Left ventricle myocardium superior (tissue), 1 donor: ENCODE measurements around the gene ZNF583. TPM values are rescaled to one million over a fixed set of nuclear protein-coding genes. Genes with fewer than 3 reads are reported as not detected.

ENCODE experiments used
- ATAC-seq: fragments of 200-7000 bp; cut with Tn5 transposase; one replicate; pipeline ENCODE4 v1.9.1; 2020; ENCODE audit warnings: mild to moderate bottlenecking, moderate library complexity
- DNase-seq: peaks from one replicate; pipeline ENCODE4 v3.0.0-alpha.2; 2020
- intact Hi-C: fragments of 100-400 bp; cut with micrococcal nuclease; formaldehyde crosslinking; loops from one replicate; pipeline ENCODE4 v1.11.0; 2022
- long read RNA-seq: library from polyadenylated mRNA; unstranded; transcript quantifications from one replicate; pipeline ENCODE4 v2.0.0, GENCODE V29; 2021
- total RNA-seq: library from RNA; stranded (reverse); fragmentation: NEBNext Ultra II Directional; extraction: Animal tissue kit (Norgen Biotek cat#: 25700); gene quantifications from one replicate; pipeline ENCODE4 v1.2.1, GENCODE V29; 2021
- donor health status: DM: no; HTN: yes; CAD: no; lungs with severe emphysema.

Gene ZNF583
- total RNA-seq: 5.3 TPM
- long read RNA-seq, full-length matches to known transcripts: 6 of 8 reads
- long read RNA-seq, partial matches to known transcripts: 0 of 8 reads
- long read RNA-seq, other reads (novel, unspliced or antisense): 2 of 8 reads

DNA sequence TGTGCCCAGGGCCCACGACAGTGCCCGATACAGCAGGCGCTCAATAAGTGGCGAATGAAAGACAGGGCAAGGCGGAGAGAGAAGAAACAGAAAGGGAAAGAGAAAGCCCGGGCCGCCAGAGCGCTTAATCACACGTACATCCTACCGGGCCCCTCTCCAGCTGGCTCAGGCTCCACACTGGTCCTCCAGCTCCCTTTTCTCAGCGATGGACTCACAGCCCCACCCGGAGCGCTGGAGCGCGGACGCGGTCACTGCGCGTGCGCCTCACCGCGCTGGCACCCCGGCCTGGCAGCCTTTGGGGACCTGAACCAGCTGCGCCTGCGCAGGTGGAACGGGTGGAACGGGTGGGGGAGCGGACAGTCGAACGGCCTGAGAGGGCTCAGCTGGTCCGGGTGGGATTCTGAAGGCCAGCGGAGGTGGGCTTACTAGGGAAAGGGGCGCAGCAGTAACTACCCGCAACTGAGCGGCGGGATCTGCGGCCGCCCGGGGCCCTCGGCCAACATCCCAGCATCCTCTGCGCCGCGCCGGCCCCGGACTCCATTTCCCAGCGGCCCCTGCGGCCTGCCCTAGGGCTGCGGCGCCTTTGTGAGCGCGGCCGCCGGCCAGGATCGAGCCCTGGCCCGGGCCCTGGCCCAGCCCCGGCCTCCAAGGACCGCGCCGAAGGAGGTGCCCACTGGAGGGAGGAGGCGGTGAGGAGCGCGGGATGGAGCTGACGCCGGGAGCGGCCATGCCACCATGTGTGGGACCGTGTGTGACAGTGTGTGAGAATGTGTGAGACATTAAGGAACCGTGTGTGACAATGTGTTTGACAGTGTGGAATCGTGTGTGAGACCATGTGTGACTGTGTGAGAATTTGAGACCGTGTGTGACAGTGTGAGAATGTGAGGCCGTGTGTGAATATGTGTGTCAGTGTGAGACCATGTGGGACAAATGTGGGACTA, at the start of gene ZNF583:
ZNF583 (plus strand) TSS at position 569 of the 941 bp plus-strand sequence. CDS start 2,783 bp downstream, outside the sequence.
- peak; percentile 99 for DNase-seq
- intact Hi-C loops: no loop called here
- peak; percentile 99 for ATAC-seq

DNA sequence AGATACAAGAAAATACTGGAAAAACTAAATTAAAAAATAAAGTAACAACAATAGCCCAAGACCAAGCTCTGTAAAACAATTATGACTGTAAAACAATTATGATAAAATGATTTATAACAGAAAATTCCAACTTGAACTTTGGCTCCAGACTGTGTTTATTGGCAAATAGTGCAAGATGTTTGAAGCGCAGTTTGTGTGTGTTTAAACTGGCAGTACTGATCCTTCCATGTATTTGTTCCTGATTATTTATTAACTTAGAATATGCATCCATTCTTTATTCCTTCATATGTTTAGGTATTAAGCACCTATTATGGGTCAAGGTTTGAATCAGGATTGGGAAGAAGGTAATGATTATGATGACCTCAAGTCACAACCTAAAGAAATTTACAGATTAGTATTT, 48.6 kb upstream of the ZNF583 start:
- DNase-seq (no peak), ATAC-seq (no peak)
- intact Hi-C loops: no loop called here

DNA sequence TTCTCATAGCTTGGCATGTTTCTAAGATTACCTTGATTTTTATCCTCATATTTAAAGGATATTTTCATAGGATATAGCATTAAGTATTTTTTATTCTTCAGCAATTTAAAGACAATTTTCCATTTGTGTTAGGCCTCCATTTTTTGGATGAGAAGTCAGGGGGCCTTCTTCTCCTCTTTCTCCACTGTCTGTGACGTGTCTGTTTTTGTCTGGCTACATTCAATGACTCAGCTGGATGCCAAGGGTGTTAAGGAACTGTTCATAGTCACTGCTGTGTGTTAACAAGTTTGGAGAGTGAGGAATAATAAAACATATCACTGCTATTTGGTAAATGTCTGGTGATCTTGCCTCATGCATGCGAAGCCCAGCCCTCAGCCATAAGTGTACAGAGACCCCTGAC, 47.2 kb upstream of the ZNF583 start:
- intact Hi-C loops: no loop called here
- ATAC-seq (no peak), DNase-seq (no peak)

DNA sequence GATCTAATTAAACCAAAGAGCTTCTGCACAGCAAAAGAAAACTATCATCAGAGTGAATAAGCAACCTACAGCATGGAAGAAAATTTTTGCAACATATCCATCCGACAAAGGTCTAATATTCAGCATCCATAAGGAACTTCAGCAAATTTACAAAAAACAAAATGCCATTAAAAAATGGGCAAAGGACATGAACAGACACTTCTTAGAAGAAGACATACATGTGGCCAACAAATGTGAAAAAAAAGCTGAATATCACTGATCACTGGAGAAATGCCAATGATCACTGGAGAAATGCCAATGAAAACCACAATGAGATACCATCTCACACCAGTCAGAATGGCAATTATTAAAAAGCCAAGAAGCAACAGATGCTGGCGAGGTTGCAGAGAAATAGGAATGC, 43.3 kb upstream of the ZNF583 start:
- ATAC-seq (no peak), DNase-seq (no peak)
- intact Hi-C loops: no loop called here

DNA sequence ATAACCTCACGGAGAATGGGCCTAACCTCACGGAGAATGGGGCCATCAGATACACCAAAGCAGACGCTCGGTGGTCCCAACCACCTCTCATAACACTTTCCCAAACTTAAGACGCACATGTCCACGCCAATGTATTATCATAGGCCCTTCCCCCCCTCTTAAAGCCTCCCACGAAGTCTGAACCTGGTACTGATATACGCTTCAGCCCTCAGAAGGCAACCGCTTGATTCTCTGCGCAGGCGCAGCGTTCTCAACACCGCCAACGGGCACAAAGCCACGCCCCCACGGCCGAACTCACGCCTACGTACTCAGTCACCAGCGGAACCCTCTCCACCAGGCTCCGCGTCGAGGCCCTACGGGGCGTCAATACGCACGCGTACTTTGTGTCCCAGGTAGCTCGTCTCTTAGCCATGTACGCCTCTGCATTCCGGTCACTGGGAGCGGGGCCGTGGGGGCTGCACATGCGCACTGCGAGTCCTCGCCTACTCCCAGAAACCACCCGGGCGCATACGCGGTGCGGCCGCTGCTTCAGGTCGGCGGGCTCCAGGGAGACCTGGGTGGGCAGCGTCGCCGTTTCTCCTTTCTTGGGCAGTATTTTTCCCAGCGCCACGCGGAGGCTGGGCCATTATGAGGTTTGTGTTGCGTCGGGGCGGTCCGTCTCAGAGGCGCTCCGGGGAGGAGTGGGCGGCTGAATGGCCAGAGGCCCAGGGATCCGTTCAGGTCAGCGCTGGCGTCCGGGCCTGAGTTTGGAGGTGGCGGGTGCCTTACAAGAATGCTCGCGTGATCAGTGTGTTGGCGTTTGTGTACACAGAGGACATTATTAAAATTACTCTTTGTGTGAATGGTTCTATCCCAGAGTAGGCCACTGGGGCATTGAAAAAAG, 36.1 kb upstream of the ZNF583 start:
- DNase-seq (peak; percentile 97), ATAC-seq (peak; percentile 99)
- intact Hi-C loops: no loop called here

DNA sequence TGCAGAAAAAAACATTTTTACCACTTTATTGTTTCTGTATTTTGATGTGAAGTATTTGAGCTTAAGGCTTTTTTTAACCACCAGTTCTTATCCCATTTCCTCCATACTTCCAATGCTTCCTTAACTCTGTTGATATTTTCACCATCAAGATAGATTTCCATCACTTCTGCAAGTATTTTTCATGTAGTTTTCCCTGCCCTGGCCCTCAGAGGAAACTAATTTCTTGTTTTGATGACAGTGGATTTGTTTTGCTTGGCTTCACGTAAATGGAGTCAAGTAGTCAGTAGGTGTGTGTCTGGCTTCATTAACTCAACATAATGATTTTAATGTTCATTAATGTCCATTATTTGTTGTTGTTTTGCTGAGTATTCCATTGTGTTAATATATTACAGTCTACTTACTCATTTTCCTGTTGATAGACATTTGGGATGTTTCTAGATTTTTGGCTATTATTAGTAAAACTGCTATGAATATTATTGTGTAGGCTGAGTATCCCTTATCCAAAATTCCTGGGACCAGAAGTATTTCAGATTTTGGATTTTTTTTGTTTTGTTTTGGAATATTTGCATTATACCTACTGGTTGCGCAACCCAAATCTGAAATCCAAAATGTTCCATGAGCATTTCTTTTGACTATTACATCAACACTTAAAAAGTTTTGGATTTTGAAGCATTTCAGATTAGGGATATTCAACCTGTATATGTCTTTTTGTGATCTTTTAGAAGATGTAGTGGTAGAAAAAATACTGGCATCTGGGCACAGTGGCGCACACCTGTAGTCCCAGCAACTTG, 34.1 kb upstream of the ZNF583 start:
- DNase-seq (no peak), ATAC-seq (no peak)
- intact Hi-C loops: no loop called here

DNA sequence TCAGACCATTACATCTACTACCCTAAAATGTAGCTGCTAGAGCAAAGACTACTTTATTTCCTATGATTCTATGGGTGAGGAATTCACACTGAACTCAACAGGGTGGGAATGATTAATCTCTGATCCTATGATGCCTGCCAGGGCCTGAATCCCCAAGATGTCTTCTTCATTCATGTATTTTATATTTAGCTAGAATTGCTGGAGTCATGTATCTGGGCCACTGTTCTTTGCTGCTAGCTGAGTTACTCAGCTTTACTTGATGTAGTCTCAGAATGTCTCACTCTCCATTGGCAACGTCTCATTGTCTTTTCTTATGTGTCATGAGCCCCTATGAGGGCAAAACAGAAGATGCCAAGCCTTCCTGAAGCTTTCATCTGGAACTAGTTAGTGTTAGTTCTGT, 31.9 kb upstream of the ZNF583 start:
- intact Hi-C loops: no loop called here
- no peak for ATAC-seq

DNA sequence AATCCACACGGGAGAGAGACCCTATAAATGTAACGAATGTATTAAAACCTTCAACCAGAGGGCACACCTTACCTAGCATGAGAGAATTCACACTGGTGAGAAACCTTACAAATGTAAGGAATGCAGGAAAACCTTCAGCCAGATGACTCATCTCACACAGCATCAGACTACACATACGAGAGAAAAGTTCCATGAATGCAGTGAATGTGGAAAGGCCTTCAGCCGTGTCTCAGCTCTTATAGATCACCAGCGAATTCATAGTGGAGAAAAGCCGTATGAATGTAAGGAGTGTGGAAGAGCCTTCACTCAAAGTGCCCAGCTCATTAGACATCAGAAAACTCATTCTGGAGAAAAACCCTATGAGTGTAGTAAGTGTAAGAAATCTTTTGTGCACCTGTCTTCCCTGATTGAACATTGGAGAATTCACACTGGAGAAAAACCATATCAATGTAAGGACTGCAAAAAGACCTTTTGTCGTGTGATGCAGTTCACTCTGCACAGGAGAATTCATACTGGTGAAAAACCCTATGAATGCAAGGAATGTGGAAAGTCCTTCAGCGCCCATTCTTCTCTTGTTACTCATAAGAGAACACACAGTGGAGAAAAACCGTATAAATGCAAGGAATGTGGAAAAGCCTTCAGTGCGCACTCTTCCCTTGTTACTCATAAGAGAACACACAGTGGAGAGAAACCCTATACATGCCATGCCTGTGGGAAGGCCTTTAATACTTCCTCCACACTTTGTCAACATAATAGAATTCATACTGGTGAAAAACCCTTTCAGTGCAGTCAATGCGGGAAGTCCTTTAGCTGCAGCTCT, 26.8 kb upstream of the ZNF583 start:
- ATAC-seq: no peak
- no peak for DNase-seq
- intact Hi-C loops: no loop called here

More for the DNA sequence above, 31.9 kb upstream of the ZNF583 start:
- DNase-seq: no peak

DNA sequence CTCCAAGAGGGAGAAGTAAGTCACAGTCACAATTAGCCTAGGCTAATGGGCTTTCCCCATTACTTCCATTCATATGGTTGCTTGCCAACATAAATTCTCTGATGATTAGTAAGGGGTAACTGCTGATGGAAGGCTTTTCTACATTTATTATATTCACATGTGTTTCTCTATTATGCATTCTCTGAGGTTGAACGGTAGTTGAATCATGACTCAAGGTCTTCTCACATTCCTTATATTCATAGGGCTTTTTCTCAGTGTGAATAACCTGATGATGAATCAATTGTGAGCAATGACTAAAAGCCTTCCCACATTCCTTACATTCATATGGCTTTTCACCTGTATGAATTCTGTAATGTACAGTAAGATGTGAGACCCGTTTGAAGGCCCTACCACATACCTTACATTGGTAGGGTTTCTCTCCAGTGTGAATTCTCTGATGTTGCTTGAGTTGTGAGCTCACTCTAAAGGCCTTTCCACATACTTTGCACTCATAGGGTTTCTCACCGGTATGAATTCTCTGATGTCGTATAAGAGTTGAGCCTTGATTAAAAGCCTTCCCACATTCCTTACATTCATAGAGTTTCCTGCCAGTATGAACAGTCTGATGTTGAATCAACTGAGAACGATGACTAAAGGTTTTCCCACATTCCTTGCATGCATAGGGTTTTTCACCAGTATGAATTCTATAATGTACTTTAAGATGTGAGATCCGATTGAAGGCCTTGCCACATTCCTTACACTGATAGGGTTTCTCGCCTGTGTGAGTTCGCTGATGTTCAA, 20.1 kb upstream of the ZNF583 start:
- DNase-seq (no peak), ATAC-seq (no peak)
- intact Hi-C loops: no loop called here

DNA sequence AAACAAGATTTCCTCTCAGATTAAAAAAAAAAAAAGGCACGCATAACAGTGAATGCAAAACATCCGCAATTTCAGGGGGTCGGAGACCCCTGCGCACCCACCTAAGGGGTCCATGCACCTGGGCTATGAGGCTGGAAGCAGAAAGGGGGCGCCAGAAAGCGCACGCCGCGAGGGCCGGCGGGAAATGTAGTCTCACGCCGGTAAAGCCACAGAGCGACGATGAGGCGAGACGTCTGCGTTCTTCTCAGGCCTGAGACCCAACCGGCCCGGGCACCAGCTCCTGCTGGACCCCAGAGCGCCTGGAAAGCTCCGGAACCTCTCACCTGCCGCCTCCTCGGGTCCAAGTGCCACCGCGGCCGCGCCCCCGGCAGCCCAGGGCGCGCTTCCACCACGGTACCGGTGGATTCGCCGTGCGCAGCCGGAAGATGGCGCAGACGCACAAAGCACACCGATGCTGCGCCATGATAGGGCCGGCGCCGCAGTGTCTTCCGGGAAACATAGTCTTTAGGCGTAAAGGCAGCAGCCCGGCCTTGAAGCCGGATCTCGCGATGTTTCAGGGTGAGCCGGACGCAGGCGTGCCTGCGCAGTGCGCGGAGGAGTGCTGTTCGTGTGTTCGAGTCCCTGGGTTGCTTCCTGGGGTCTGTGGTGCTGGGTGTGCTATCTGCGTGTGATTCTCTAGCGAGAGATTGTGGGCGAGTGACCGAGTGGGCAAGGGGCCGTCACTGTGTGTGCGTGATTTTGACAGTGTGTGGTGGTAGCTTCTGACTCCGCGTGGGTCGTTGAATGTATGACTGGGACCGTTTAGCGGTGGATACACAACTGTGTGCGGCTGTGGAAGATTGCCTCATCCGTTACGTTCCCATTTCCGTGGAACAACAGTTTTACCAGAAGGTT, 10.8 kb upstream of the ZNF583 start, which contains the start of gene ZNF582:
ZNF582 (minus strand) TSS at position 416 of the 894 bp plus-strand sequence. CDS start 1,782 bp downstream, outside the sequence.
- intact Hi-C loops: no loop called here
- DNase-seq (peak; percentile 98), ATAC-seq (peak; percentile 99)

DNA sequence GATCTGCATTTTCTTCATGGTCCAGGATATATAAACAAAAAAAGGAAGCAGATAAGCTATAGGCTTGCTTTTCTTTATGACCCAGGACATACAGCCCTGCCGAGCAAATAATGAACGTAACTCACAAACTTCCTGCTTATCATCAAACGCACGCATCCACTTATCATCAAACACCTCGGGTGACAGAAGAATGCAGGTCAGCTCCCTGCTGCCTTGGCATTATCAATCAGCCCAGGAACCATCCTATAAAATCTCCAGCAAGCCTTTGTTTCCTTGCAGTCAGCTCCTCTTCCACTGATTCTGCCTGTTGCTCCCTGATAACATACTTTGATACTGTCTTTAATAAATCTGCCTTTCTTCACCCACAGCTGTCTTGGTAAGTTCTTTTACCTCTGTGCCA, 5.3 kb upstream of the ZNF583 start:
- intact Hi-C loops: no loop called here
- ATAC-seq (no peak), DNase-seq (no peak)

DNA sequence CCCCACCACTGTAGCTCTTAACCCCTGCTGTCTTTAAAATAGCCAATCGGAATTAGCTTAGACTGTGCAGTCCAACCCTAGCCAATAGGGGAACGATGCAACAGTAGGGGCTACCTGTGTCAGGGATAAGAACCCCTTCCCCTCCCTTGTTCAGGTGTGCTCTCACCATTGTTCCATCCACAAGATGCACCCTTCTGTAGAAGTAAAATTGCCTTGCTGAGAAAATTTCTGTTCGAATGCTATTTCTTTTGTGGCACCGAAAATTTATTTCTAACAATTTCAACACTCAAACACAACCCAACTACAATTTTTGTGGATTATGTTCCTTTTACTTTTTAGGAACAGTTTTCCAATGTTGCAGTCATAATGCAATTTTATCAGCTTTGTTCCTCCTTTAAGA, 3.6 kb upstream of the ZNF583 start:
- DNase-seq (no peak), ATAC-seq (no peak)
- intact Hi-C loops: no loop called here

DNA sequence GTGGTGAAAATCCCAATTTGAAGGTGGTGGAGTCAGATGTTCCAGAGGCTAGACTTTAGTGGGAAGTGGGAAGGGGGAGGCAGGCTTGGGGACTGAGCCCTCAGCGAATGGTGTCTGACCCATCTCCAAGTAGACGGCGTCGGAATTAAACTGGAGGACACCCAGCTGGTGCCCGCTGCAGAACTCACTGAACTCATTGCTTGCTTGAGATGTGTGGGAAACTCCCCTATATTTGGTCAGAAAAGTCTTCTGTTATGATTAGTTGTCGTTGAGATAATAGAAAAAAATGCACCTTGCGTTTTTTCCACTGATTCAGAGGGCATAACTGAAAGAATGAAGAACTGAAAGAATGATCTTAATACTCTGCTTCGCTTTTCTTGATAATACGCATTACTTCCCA, 871 bp upstream of the ZNF583 start:
- no peak for DNase-seq
- intact Hi-C loops: no loop called here
- ATAC-seq: no peak

DNA sequence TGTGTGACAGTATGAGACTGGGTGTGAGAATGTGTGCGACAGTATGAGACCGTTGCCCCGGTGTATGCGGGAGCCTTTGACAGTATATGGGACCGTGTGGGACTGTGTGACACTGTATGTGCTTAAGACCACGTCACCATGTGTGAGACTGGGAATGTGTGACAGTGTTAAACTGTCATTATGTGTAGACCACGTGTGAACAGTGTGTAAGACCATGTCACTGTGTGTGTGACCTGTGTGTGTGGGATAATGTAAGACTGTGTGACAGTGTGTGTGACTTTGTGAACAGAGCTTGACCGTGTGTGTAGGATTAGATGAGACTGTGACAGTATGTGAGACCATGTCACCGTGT, 549 bp downstream of the ZNF583 start:
- intact Hi-C loops: no loop called here
- peak; percentile 0 for ATAC-seq

DNA sequence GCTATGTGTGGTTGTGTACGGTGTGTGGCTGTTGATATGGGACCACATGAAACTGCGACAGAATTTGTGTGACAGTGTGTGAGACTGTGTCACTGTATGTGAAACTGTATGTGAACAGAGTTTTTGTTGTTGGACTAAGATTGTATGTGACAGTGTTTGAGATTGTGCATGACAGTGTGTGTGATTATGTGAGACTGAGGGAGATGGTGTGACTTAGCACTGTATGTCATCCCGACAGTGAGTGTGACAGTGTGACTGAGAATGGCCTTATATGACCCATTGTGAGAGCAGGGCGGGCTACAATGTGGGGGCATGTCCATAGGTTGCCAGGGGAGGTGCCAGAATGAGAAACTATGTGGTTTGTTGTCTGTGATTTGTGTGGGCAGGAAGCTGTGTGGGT, 930 bp downstream of the ZNF583 start:
- ATAC-seq (no peak), DNase-seq (no peak)
- intact Hi-C loops: no loop called here

More for the DNA sequence above, 549 bp downstream of the ZNF583 start:
- no peak for DNase-seq

DNA sequence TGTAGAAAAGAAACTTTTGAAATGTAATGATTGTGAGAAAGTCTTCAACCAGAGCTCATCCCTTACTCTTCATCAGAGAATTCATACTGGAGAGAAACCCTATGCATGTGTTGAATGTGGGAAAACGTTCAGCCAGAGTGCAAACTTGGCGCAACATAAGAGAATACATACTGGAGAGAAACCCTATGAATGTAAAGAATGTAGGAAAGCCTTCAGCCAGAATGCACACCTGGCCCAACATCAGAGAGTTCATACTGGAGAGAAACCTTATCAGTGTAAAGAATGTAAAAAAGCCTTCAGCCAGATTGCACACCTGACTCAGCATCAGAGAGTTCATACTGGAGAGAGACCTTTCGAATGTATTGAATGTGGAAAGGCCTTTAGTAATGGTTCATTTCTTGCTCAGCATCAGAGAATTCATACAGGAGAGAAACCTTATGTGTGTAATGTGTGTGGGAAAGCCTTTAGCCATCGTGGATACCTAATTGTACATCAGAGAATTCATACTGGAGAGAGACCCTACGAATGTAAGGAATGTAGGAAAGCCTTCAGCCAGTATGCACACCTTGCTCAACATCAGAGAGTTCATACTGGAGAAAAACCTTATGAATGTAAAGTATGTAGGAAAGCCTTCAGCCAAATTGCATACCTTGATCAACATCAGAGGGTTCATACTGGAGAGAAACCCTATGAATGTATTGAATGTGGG, 19.3 kb downstream of the ZNF583 start:
- ATAC-seq (no peak), DNase-seq (no peak)
- intact Hi-C loops: no loop called here
